Measurements from ENCODE around the gene ZNF536.

DNA sequence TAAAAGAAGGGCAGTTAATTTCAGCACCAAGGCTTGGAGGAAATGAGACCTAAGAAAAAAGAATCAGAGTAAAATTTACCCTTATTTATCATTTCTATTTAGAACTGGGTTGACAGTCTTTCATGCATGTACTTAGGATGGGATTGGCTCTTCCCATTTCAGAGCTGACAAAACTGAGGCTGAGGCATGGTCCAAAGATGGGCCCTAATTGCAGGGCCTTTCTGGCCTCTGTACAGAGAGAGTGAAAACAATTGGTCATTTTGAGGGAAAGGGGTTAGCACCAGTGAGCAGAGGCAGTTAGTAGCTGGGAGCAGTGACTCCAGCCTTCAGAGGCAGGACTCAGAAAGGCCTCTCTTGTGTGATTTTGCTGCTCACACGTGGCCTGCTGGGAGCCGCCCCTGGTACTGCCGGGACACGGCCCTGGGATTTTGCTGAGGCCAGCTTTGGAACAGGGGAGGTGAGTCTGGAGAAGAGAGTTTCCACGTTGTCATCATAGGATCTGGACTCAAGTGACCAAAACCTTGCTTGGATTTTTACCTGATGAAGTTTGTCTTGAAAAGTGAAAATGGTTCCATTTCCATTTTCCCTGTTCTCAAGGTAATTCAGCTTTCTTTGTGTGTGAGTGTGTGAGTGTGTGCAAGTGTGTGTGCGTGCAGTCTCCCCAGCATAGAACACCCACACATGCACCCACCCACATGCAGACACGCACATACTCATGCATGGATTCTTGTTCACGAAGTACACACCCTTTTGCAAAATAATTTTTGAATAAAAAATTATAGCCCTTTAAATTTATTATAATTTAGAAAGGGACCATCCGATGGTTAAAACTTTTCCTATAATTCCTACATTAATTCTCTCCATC is at the start of gene ZNF536:
- TF ChIP-seq POLR2AphosphoS5 (IDR thresholded peaks at IDR 0.05) (no peak), EP300 (IDR thresholded peaks at IDR 0.05) (no peak), POLR2A (IDR thresholded peaks at IDR 0.05) (no peak)
- TF ChIP-seq, protein P1, sequence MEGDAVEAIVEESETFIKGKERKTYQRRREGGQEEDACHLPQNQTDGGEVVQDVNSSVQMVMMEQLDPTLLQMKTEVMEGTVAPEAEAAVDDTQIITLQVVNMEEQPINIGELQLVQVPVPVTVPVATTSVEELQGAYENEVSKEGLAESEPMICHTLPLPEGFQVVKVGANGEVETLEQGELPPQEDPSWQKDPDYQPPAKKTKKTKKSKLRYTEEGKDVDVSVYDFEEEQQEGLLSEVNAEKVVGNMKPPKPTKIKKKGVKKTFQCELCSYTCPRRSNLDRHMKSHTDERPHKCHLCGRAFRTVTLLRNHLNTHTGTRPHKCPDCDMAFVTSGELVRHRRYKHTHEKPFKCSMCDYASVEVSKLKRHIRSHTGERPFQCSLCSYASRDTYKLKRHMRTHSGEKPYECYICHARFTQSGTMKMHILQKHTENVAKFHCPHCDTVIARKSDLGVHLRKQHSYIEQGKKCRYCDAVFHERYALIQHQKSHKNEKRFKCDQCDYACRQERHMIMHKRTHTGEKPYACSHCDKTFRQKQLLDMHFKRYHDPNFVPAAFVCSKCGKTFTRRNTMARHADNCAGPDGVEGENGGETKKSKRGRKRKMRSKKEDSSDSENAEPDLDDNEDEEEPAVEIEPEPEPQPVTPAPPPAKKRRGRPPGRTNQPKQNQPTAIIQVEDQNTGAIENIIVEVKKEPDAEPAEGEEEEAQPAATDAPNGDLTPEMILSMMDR (IDR thresholded peaks at IDR 0.05), result no peak
